ENCODE measurements around the gene FMC1. TPM values are rescaled to one million over a fixed set of nuclear protein-coding genes. Genes with fewer than 3 reads are reported as not detected.
"Not testable (repeated sequence)": the region's sequence is repeated elsewhere in the genome, so short reads cannot be mapped to it uniquely, and the experiment has no call there.

The FMC1 gene
- total RNA-seq, 8 experiments from 2014 or later: 18.4 to 50.2 (median 31.6) TPM

DNA sequence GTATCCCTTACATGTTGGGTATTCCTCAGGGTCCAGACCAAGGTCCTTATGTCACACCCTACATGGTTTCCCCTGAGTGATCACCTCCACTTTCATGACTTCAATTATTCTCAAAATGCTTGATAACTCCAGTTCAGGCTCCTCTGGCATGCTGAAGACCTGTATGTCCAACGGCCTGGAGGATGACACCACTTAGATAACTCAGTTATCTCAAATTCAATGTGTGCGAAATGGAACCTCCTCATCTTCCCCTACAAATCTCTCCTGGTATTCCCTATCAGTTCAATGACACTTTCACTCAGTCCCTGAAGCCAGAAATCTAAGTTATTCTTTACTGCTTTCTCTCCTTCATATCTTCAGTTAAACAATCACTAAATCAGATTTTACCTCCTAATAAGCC, 9.9 kb downstream of the FMC1 start:
- 100% methylated on average over 1 to 2 of the region's 2 CpGs; no CpG with 5 or more reads in 5 of the 10 experiments for WGBS, 10 experiments
- no peak for ATAC-seq (replicated peaks in 6 of 8)
- in situ Hi-C loops (cut with MboI; ENCODE audit: low pct_unique_long_range_greater_than_20kb in 2 of 9, low sequenced_read_pairs in 9 of 9, unreplicated experiment in 9 of 9): no loop called here
- no peaks in the 10 kb centered on the region for H3K4me1 ChIP-seq (replicated peaks in 1 of 2)
- H3K4me3 ChIP-seq: no peak overlapping the region
- no peak overlapping the region for H3K27ac ChIP-seq

DNA sequence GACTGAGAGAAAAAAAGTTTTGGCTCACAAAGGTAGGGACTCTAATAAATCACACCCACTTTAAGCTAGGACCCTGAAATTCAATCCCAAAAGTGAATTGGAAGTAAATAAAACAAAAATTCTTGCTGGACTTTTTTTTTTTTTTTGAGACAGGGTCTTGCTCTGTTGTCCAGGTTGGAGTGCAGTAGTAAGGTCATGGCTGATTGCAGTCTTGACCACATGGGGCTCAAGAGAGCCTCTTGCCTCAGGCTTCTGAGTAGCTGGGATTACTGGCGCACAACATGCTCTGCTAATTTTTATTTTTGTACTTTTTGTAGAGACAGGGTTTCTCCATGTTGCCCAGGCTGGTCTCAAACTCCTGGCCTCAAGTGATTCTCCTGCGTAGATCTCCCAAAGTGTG, 13.6 kb downstream of the FMC1 start:
- Histone ChIP-seq H3K4me3 (no peak overlapping the region), H3K27ac (no peak overlapping the region), H3K4me1 (replicated peaks in 1 of 2) (peaks cover 0 to 3% of the 10 kb centered on the region in 2 donors)
- no peak for ATAC-seq (replicated peaks in 6 of 8)
- in situ Hi-C loops (cut with MboI; ENCODE audit: low pct_unique_long_range_greater_than_20kb in 2 of 9, low sequenced_read_pairs in 9 of 9, unreplicated experiment in 9 of 9): no loop called here
- WGBS, 10 experiments: 93 to 100% (median 100%) methylated on average over 1 to 2 of the region's 2 CpGs; no CpG with 5 or more reads in 3 of the 10 experiments

DNA sequence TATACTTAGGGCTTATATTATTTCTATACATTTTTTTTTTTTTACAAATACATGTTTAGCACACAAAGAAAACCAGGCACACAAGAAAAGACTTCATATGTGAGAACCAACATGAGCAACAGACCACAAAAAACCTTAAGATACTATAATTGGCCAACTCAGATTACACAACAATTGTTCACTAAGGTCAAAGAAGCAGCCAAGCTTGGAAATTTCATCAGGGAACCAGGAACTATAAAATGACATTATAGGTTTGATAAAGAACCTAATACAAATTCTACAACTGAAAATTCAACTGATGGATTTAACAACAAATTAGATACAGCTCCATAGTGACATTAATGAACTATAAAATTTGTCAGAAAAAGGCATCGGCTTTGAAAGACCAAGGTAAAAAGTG, 14.2 kb downstream of the FMC1 start:
- in situ Hi-C loops (cut with MboI; ENCODE audit: low pct_unique_long_range_greater_than_20kb in 2 of 9, low sequenced_read_pairs in 9 of 9, unreplicated experiment in 9 of 9): no loop called here
- no peak overlapping the region for H3K27ac ChIP-seq
- no peak for ATAC-seq (replicated peaks in 6 of 8)
- 88 to 100% (median 100%) methylated on average over 1 of the region's 1 CpG; no CpG with 5 or more reads in 2 of the 10 experiments for WGBS, 10 experiments
- H3K4me3 ChIP-seq: no peak overlapping the region
- H3K4me1 ChIP-seq (replicated peaks in 1 of 2): peaks cover 0 to 3% of the 10 kb centered on the region in 2 donors

DNA sequence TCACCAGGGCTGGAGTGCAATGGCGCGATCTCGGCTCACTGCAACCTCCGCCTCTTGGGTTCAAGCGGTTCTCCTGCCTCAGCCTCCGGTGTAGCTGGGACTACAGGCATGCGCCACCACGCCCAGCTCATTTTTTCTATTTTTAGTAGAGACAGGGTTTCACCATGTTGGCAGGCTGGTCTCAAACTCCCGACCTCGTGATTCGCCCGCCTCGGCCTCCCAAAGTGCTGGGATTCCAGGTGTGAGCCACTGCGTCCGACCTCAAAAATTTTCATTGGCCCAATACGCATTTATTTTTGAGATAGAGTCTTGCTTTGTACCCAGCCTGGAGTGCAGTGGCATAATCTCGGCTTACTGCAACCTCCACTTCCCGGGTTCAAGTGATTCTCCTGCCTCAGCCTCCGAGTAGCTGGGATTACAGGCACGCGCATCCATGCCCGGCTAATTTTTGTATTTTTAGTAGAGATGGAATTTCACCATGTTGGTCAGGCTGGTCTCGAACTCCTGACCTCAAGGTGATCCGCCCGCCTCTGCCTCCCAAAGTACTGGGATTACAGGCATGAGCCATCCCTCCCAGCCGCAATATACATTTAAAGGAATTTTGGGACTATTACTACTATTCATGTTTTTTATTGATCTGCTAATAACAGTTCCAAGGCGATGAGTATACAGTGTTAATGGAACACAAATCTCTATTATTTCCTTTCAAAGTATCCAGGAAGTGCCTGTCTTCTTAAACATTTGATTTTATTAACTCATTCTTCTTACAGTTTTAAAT, 16.8 kb downstream of the FMC1 start:
- in situ Hi-C loops (cut with MboI; ENCODE audit: low pct_unique_long_range_greater_than_20kb in 2 of 9, low sequenced_read_pairs in 9 of 9, unreplicated experiment in 9 of 9); H3K4me1 ChIP-seq (replicated peaks in 1 of 2); ATAC-seq (replicated peaks in 6 of 8): not testable (repeated sequence)
- WGBS, 10 experiments: 87 to 98% (median 95%) methylated on average over 4 to 22 of the region's 27 CpGs
- Histone ChIP-seq H3K27ac (peak overlapping the region in 1 of 2 donors; percentile 97), H3K4me3 (peak overlapping the region in 4 of 5 donors; percentile 62 to 86 (median 74))

DNA sequence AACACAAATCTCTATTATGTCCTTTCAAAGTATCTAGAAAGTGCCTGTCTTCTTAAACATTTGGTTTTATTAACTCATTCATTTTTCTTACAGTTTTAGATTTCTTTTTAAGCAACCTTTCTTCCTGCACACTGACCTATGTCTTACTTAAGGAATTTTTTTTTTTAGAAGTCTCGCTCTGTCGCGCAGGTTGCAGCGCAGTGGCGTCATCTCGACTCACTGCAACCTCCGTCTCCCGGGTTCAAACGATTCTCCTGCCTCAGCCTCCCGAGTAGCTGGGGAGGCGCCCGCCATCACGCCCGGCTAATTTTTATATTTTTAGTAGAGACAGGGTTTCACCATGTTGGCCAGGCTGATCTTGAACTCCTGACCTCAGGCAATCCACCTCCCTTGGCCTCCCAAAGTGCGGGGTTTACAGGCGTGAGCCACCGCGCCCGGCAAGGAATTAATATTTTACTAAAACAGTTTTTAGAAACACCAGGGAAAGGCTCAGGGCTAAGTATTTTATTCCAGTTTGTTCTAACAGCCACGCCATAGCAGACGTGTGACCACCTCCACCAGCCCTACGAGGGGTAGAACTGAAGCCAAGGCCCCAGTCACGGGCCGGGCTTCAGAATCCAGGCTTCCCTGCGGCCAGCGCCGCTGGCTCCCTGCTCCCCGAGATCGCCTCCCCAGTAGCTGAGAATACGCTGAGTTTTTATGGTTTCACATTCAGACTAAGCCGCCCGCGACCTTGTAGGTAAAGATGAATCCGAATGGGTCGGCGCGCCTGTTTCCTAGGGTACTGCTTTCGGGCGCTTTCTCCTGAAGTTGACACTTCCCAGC, 17.6 kb downstream of the FMC1 start:
- Histone ChIP-seq H3K4me1 (replicated peaks in 1 of 2) (peaks cover 2 to 9% of the 10 kb centered on the region in 2 donors), H3K4me3 (peak overlapping the region; percentile 62 to 86 (median 72)), H3K27ac (peak overlapping the region; percentile 97)
- peak in 7 of 8 experiments; percentile 0 to 8 (median 1) for ATAC-seq (replicated peaks in 6 of 8)
- 0 to 63% (median 23%) methylated on average over 4 to 30 of the region's 39 CpGs for WGBS, 10 experiments
- in situ Hi-C loops (cut with MboI; ENCODE audit: low pct_unique_long_range_greater_than_20kb in 2 of 9, low sequenced_read_pairs in 9 of 9, unreplicated experiment in 9 of 9): no loop called here

DNA sequence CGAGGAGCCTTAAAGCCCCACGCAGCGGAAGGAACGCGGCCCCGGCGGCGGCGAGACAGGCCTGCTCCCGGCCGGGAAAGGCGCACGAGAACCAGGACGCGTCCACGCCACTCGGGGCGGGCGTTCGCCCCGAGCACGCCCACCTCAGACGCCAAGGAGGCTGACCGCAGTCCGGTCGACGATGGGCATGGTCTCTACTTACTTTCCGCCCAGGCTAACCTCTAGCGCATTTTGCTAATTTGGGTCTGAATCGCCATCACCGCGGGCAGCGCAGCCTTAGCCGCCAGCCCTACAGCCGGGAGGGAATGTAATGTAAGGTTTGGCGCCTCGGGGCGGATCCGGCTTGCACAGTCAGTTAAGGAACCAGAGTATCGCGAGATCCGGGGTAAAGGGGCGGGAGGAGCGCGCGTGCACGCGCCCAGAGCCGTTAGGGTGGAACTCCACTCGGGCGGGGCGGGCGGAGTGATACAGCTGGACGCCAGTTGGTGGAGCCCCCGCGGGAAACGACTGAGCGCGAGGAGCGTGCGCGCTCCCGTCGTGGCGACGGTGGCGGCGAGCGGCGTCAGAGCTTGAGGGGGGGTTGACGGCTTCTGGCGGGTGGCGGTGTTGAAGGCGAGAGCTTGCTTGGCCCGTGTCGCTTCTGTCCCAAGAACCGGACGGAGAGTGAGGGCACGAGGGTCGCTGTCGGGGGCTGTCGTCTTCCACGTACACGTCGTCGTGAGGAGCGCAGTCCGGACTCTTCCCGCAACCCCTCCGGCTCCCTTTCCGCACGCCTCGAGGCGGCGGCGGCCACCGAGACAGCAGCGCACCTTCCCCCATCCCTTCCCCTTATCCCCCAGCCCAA, 18.5 kb downstream of the FMC1 start, which contains the start of gene LUC7L2:
Gene LUC7L2 (plus strand): TSS at position 529 of the 844 bp plus-strand sequence. CDS start 368 bp downstream, outside the sequence.
- WGBS, 10 experiments: 0 to 3% (median 0%) methylated on average over 3 to 23 of the region's 98 CpGs; no CpG with 5 or more reads in 6 of the 10 experiments
- peak; percentile 73 to 84 (median 82) for ATAC-seq (replicated peaks in 6 of 8)
- H3K4me3 ChIP-seq: peak within 1 kb of the TSS; percentile 62 to 86 (median 72)
- in situ Hi-C loops (cut with MboI; ENCODE audit: low pct_unique_long_range_greater_than_20kb in 2 of 9, low sequenced_read_pairs in 9 of 9, unreplicated experiment in 9 of 9): no loop called here
- peaks cover 2 to 9% of the 10 kb centered on the region in 2 donors for H3K4me1 ChIP-seq (replicated peaks in 1 of 2)
- H3K27ac ChIP-seq: peak within 1 kb of the TSS; percentile 97

DNA sequence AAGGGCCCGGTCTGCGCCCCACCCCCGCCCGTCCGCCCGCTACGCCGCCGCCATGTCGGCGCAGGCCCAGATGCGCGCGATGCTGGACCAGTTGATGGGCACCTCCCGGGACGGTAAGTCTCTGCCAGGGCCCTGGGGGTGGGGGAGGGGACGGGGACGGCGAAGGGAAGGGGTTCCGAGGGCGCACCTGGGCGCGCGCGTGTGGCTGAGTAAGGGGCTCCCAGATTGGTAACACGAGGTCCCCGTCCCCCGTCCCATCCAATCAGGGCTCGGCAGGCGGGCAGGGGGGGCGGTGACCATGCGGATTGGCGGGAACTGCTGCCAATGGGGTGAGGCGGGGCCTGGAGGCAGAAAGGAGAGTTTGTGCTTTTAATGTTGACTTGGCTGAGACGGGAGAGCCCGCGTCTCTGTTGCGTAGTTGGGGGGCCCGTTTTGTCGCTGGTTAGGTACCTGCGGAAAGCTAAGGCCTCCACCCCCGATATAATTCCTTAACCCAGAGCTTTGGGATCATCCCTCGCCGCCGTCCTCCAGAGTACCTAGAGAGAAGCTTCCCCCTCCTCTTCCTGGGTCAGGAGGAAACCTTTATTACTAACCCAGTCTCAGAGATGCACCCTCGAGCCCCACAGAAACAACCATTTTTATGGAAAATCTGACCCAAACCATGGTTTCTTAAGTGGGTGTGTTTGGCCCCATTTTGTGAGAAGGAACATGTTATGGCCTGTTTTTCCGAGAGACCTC, 19.2 kb downstream of the FMC1 start:
- ATAC-seq (replicated peaks in 6 of 8): peak; percentile 54 to 84 (median 82)

DNA sequence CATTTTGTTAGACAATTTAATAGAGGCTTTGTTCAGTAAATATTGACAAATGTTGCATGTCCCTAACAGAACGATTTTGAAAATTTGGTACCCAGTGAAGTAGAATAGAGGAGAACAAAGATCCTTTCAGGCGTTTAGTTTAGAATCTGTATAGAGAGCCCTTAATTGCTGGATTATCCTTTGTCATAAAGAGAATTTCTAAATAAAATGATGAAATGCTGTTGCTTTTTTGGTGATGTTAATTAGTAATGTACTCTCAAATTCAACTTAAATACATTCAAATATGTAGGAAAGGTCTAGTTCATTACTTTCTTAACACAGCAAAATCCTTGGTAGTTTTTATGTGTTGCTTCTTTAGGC, 19.8 kb downstream of the FMC1 start:
- WGBS, 10 experiments: 0 to 13% (median 0%) methylated on average over 1 to 2 of the region's 2 CpGs; no CpG with 5 or more reads in 3 of the 10 experiments
- Histone ChIP-seq H3K27ac (peak overlapping the region; percentile 97), H3K4me1 (replicated peaks in 1 of 2) (peaks cover 2 to 9% of the 10 kb centered on the region in 2 donors), H3K4me3 (peak overlapping the region; percentile 62 to 86 (median 72))
- in situ Hi-C loops (cut with MboI; ENCODE audit: low pct_unique_long_range_greater_than_20kb in 2 of 9, low sequenced_read_pairs in 9 of 9, unreplicated experiment in 9 of 9): no loop called here
- no peak for ATAC-seq (replicated peaks in 6 of 8)

More for the DNA sequence above, 19.2 kb downstream of the FMC1 start:
- Histone ChIP-seq H3K4me3 (peak overlapping the region; percentile 62 to 86 (median 72)), H3K4me1 (replicated peaks in 1 of 2) (peaks cover 2 to 9% of the 10 kb centered on the region in 2 donors), H3K27ac (peak overlapping the region; percentile 97)
- in situ Hi-C loops (cut with MboI; ENCODE audit: low pct_unique_long_range_greater_than_20kb in 2 of 9, low sequenced_read_pairs in 9 of 9, unreplicated experiment in 9 of 9): no loop called here
- WGBS, 10 experiments: 0% methylated on average over 1 to 6 of the region's 47 CpGs; no CpG with 5 or more reads in 1 of the 10 experiments

DNA sequence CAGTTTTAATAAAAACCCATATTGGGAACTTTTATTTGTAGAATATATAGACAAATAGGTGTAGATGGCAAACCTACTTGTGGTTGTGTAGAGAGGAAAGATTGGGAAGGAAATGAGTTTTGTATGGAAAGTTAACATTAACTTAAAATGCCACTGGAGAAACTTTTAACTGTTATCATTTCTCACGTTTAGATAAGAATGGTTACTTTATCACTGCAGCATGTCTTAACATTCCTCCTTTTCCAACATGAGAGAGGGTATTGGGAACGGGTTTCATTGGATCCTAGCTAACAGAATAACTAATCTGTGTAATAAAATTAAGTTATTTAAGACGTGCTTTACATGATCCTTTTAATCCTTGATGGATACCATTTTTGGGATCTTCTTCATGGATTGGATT, 20.4 kb downstream of the FMC1 start:
- Histone ChIP-seq H3K4me1 (replicated peaks in 1 of 2) (peaks cover 2 to 9% of the 10 kb centered on the region in 2 donors), H3K4me3 (peak overlapping the region; percentile 62 to 86 (median 72)), H3K27ac (no peak overlapping the region)
- WGBS, 10 experiments: 0 to 40% (median 30%) methylated on average over 1 to 3 of the region's 3 CpGs; no CpG with 5 or more reads in 2 of the 10 experiments
- in situ Hi-C loops (cut with MboI; ENCODE audit: low pct_unique_long_range_greater_than_20kb in 2 of 9, low sequenced_read_pairs in 9 of 9, unreplicated experiment in 9 of 9): no loop called here
- no peak for ATAC-seq (replicated peaks in 6 of 8)

DNA sequence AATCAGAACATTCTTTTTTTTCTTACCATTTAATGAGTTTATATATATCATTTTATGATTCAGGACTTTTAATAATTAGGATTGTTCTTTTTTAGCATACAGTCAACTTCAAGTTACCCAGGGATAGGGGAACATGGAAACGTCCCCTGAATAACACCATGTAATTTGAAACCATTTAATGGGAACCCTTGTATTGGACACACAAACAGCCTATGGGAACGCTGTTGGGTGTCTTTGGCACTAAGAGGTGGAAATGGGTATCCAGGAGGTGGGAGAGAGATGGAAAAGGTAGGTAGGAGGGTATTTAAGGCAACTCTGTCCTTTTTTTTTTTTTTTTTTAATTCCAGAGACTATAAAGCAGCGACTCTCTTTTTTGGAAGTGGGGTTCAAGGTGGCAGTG, 21.2 kb downstream of the FMC1 start:
- in situ Hi-C loops (cut with MboI; ENCODE audit: low pct_unique_long_range_greater_than_20kb in 2 of 9, low sequenced_read_pairs in 9 of 9, unreplicated experiment in 9 of 9): no loop called here
- Histone ChIP-seq H3K4me3 (no peak overlapping the region), H3K4me1 (replicated peaks in 1 of 2) (peaks cover 2 to 9% of the 10 kb centered on the region in 2 donors), H3K27ac (no peak overlapping the region)
- WGBS, 10 experiments: 18 to 100% (median 50%) methylated on average over 1 to 3 of the region's 3 CpGs; no CpG with 5 or more reads in 2 of the 10 experiments
- no peak for ATAC-seq (replicated peaks in 6 of 8)

DNA sequence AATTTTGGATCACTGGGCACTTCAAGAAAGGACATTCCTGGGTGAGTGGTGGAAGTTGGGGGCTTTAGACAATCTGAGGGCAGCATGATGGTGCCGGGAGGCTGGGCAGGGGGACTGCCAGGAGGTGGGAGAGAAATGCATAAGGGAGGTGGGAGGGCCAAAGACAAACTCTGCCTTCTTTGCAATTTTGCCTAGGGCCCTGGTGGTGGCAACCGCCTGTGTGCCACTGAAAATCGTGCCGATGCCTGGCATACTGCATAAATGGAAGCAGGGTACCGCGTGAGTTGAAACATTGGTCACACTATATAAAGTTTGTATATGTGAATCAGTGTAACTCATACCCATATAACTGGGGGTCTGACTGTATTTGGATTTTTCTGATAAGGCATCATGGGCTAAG, 21.8 kb downstream of the FMC1 start:
- 50 to 100% (median 100%) methylated on average over 1 to 6 of the region's 6 CpGs; no CpG with 5 or more reads in 5 of the 10 experiments for WGBS, 10 experiments
- H3K27ac ChIP-seq: no peak overlapping the region
- ATAC-seq (replicated peaks in 6 of 8): no peak
- H3K4me3 ChIP-seq: no peak overlapping the region
- in situ Hi-C loops (cut with MboI; ENCODE audit: low pct_unique_long_range_greater_than_20kb in 2 of 9, low sequenced_read_pairs in 9 of 9, unreplicated experiment in 9 of 9): no loop called here
- H3K4me1 ChIP-seq (replicated peaks in 1 of 2): peaks cover 2 to 9% of the 10 kb centered on the region in 2 donors

GRCh38 chr7:139365336-139365735, 24.2 kb downstream of the FMC1 start:
- 62 to 100% (median 94%) methylated on average over 1 to 2 of the region's 2 CpGs for WGBS, 10 experiments
- in situ Hi-C loops (cut with MboI; ENCODE audit: low pct_unique_long_range_greater_than_20kb in 2 of 9, low sequenced_read_pairs in 9 of 9, unreplicated experiment in 9 of 9): no loop called here
- H3K27ac ChIP-seq: no peak overlapping the region
- ATAC-seq (replicated peaks in 6 of 8): no peak
- no peak overlapping the region for H3K4me3 ChIP-seq
- peaks cover 2 to 6% of the 10 kb centered on the region in 2 donors for H3K4me1 ChIP-seq (replicated peaks in 1 of 2)

All from motor neuron (in vitro differentiated cells).